NCI-H345 treated with DMSO at 0.1 percent for 48 hours (cell line): ENCODE results near the gene VAV2.

Experiments used
- DNase-seq: peaks from one replicate; lab custom pipeline; 2025; ENCODE audit not compliant: unreplicated experiment; lab: John Stamatoyannopoulos, UW

Gene VAV2

DNA sequence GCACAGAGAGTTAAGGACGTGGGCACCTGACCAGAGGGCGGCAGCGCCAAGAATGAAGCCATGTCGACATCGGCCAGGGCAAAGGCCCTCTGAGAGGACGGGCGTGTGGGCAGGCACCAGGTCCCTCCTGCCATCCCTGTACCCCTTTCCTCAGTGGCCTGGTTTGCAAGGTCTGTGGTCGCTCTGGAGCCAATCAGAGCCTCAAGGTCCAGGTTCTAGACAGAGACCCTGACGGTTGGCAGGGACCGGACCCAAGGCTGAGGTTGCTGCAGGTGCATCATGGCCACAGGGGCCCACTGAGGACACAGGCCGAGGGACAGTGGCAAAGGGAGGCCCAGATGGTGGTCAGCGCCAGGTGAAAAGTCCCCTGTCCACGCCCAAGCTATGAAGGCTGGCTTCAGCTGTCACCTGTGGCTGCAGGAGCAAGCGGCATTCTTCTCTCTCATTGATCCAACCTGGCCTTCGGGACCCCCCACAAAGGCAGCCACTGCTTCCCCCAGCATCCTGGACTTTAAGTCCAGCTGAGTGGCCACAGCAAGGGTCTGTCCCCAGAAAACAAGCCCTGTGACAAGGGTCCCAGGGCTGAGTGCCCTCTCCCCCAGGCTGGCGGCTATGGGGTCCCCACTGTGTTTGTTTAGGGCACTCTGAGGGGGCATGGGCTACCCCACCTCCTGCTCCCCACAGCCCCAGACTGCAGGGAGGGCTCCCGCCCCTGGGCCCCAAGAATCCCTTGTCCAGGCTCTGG is 48.9 kb downstream of the VAV2 start:
- DNase-seq = no peak

DNA sequence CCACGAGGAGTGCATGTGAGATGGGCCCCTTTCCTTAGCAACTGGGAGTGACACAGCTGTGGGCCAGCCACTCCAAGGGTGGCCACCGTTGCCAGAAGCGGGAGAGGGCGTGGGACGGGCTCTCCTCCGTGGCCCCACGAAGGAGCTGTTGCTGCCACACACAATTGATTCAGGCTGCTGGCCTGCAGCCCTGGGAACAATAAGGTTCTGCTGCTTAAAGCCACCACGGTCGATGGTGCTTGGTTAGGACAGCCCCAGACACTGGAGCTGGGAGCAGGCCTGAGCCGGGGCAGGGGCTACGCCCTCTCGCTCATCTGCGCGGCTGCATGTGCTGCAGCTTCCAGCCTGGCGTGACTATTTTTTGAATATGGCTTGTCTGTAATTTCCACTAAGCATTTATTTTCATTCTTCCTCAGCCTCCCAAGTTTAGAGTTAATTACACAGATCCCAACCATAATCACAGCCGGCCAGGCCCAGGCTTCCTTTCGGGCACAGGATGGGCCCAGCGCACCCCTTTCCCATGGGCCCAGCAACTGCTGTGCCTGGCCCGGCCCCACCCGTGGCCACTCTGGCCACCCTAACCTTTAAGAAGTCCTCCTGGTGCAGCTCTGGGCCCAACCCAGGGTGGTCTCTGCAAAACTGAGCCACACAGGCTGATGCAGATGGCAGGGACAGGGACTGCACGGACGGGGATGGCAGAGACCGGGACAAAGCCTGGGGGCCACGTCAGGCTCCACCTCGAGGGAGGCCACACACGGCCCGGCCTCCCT is 49.7 kb downstream of the VAV2 start:
- no peak for DNase-seq

DNA sequence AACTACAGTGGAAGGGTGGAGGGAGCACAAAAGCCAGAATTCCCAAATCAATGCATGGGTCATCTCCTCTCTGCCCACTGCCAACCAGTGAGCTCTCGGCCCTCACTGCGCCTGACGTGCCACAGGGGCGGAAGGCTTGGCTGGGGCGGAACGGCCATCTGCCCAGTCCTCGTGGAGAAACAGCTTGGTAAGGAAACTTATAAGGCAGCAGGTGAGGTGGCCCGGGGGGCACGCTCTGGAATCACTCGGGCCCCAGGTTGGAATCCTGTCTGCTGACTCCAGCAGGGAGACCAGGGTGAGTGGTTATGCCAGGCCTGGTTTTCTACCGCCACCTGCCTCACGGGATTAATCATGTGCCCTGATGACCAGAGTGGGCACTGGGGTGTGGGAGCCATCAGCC is 52.3 kb downstream of the VAV2 start:
- DNase-seq = no peak

DNA sequence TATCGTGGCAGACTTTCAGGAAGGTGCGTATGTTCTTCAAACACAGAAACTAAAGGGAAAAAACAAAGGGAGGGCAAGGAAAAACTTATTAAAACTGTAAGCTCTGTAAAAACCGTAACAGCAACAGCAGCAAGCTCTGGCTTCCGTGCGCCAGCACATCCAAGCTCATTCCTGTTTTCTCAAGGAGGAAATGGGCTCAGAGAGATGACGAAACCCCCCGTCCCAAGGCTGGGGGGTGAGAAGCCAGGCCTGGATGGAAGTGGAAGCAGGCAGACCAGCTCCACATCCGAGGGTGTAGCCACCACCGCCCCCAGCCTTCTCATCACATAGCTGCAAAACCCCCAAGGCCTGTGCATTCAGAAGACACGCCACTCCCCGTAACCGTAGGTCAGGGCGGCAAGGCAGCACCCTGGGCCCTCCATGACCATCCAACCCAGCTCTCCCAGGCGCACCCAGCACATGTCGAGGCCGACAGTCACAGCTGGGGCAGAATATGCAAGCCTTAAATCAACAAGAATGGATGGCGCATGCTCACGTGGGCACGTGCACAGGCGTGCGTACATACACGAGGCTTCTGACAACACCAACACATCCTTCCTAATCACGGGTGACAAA is 52.8 kb downstream of the VAV2 start:
- no peak for DNase-seq

DNA sequence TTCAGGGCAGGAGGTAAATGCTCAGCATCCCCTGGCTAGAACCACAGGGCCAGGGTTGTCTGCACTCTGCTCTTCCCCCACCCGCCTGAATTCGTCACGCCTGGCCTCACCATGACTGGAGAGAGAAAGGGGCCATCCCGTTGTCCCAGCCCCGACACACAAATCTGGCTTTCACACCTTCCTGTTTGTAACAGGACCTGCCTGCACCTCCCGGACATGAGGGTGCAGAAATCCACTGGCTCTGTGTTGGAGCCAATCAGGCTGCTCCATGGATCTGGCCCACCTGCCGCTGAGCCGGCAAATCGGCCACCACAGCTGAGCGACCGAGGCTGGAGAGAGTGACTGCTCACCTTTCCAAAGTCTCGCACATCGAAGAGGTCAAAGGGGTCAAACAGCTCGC is 53.4 kb downstream of the VAV2 start:
- DNase-seq = no peak

DNA sequence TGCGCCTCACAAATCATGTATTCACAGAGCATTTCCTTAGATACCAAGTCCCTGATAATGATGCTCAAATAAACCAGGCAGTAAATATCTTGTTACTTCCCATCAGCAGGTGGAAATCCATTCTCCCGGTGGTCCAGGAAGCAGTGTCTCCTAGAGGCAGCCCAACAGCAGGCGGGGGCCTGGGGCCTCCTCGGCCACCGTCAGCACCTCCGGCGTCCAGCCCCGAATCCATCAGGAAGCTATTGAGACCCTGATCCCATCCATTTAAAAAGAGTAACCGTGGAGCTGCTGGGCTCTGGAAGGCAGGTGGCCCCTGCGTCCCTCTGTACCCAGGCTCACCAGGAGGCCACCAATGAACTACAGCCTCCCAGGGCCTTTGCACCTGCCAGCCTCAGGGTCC is 54.0 kb downstream of the VAV2 start:
- no peak for DNase-seq

DNA sequence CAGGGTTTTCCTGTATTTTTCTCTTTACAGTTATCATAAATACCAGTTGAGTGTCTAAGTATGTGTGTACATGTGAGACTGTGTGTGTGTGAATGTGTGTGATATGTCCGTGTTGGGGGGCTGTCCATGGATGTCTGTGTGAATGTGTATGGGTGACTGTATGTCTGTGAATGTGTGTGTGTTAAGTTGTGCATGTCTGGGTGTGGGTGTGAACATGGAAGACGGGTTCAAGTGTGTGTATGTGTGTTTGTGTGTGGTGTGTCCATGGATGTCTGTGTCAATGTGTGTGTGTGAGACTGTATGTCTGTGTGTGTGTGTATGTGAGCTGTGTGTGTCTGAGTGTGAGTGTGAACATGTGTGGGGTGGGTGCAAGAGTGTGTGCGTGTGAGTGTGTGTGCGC is 55.0 kb downstream of the VAV2 start:
- DNase-seq = no peak

DNA sequence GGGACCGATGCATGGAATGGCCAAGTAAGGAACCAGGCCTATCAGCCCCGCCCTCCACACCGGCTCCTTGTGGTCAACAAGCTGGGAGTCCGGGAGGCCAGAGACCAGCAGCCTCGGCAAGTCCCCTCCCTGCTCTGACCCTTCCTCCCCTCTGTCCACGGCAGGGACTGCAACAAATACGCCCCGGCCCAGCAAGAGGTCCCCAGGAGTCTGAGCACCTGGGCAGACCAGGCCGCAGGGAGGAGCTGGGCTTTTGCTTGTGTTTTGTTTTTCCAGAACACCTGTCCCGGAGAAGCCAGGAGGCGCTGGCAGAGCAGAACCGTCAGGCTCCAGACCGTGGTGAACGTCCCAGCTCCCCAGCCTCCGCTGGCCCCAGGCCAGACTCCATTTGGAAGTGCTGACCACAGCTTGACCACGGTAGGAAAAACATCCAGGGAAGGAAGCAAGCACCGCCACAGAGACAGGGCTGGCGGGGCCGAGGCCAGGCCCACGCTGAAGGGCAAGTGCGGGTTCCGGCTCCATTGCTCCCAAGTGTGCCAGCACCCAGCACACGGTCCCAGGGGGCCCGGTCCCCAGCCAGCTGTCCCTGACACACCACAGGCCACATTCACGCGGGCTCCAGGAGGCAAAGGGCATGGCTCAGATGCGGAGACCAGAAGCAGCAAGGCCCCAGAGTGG is 56.7 kb downstream of the VAV2 start:
- no peak for DNase-seq

DNA sequence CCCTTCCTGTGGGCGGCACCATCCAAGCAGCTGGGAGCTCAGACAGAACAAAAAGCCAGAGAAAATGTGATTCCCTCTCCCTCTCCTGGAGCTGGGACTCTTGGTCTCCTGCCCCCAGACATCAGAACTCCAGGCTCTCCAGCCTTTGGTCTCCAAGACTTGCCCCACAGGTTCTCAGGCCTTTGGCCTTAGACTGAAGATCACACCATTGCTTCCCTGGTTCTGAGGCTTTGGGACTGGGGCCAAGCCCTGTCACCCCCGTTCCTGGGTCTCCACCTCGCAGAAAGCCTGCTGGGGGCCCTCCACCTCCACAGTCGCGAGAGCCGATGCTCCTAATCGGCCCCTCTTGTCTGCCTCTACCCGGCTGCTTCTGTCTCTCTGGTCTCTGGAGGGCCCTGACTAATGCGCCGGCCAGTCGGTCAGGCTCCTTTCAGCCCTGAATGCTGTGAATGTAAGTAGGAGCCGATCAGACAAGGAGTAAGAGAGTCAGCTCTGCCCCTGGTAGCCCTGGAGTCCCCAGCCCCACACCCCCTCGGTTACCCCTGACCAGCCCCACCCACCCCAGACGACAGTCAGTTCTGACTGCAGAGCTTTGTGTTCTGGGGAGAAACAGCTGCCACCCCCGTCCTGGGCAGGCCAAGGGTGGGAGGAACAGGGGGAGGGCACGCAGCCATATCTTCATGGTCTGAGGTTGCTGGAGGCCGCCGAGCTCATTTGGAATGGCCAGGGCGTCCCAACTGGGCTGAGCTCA is 57.5 kb downstream of the VAV2 start:
- DNase-seq = no peak

DNA sequence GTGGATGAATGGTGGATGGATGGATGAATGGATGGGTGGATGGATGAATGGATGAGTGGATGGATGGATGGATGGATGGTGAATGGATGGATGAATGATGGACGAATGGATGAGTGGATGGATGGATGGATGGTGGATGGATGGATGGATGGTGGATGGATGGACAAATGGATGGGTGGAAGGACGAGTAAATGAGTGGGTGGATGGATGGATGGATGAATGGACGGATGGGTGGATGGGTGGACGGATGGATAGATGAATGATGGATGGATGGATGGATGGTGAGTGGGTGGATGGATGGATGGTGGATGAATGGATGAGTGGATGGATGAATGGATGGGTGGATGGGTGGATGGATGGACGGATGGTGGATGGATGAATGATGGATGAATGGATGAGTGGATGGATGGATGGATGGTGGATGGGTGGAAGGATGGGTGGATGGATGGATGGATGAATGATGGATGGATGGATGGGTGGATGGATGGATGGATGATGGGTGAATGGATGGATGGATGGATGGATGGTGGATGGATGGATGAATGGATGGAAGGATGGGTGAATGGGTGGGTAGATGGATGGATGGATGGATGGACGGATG is 58.6 kb downstream of the VAV2 start:
- DNase-seq = no peak

DNA sequence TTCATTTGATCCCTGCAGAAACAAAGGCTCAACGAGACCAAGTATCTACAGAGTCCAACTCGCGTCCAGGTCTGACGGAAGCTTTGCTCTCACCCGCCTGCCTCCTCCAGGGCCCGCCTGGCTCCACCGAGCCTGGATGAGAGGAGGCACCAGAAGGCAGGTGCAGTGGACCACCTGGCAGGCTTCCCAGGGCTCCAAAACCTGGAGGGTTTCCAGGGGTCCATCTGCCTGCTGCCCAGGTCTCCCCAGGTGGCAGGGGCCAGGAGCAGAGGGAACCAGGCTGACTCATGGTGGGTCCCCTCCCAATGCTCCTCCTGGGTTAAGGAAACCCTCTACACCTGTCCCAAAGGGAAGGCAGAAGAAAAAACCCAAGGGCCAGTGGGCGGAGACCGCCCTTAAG is 59.5 kb downstream of the VAV2 start:
- peak; percentile 67 for DNase-seq

DNA sequence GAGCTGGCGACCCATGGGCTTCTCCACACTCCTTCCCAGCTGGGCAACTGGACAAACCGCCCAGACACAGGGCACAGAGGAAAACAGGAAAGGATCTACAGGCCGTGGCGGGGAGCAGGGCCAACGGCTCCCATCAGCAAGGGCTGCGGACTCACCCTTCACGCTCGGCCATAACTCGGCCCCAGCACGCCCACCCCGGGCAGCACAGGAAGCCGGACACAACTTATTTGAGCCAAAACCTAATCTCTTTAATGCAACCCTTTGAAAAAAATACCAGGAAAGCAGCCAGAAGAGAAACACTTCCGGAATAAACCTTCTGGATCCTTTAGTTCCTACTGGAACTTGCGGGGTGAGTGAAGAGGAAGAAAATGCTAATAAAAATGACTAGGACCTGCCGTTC is 59.9 kb downstream of the VAV2 start:
- DNase-seq = no peak

DNA sequence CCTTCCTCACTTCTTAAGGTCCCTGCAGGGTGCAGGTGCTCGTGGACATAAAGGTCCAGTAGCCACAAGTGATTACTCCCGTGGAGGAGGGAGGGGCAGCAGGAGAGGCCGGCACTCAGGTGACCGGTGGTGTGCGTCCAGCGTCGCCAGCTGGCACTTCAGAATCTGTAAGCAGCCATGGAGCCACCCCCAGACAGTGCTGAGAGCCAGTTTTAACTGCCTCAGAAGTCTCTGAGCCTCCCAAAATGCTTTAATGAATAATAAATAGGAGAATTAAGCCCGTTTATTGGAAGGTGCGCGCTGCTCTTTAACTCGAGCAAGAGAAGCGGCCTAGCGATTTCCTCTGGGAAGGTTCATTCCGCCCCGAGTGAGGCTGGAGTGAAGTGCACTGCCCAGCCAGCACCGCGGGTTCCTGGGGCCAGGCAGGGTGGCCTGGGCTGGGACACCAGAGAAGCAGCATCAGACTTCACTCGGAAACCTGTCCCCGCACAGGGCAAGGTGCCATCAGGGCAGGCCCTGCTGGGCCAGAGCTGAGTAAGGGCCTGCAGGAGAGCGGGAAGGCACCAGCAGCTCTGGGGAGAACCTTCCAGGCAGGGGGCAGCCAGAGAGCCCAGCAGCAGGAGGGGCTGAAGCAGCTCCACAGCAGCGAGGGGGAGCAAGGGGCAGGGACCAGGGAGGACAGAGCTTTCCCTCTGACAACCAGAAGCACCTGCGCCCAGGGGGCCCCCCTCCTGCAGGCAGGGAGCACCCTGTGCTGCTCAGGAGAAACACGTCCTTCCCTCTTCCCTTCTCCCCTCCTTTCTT is 61.2 kb downstream of the VAV2 start:
- DNase-seq = no peak

DNA sequence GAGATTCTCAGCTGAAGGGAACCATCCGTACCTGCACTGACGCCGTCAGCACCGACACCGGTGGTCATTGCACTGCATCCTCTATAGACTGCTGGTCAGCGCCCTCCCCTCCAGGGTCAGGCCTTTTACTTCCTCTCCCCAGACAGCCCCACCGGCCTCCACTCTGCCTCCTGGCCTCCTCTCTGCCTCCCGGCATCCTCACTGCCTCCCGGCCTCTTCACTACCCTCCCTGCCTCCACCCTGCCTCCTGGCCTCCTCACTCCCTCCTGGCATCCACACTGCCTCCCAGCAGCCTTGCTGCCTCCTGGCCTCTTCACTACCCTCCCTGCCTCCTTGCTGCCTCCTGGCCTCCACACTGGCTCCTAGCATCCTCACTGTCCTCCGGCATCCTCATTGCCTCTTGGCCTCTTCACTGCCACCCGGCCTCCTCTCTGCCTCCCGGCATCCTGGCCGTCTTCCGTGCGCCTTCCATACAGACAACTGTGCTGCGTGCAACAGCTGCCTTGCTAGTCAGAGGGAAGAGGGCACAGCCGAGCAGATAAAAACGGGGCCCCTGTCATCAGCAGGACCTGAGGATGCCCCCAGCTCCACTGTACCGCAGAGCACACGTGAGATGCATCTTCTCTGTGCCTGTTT is 62.0 kb downstream of the VAV2 start:
- no peak for DNase-seq

DNA sequence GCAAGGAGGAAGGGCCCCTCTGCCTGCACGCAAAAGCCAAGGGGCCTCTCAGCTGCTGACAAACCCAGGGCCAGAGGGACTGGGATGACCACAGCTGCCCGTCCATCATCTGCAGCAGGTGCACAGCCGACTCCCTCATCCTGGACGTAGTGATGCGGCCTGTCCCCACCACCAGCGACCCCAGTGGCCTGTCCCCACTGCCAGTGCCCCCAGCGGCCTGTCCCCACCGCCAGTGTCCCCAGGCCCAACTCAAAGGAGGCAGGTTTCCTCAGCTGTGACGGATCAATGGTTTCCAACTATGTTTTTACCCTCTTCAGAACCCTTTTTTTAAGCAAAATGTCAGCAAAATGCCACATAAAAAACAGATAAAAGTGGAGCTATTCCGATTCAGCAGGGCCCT is 62.5 kb downstream of the VAV2 start:
- no peak for DNase-seq

DNA sequence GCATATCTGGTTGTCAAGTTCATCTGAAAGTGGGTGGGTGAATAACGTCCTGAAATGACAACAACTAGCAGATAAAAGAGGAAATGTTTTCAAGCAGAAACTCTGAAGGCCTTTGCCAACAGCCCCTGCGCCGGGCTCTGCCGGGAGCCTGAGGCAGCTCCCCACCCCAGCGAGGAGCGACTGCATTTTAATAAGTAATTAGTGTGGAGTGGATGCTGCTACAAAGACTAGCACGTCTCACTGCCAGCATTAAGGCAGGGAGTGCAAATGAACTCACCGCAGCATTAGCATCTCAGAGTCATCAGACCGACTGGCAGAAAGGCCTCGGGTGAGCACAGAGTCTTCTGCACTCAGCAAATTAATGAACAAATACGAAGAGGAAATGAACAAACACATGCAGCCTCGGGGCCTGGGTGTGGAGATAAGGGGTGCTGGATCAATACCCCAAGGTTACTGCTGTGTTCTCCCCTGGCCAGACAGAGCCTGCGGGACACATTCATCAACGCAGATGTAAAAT is 63.8 kb downstream of the VAV2 start:
- DNase-seq = no peak

DNA sequence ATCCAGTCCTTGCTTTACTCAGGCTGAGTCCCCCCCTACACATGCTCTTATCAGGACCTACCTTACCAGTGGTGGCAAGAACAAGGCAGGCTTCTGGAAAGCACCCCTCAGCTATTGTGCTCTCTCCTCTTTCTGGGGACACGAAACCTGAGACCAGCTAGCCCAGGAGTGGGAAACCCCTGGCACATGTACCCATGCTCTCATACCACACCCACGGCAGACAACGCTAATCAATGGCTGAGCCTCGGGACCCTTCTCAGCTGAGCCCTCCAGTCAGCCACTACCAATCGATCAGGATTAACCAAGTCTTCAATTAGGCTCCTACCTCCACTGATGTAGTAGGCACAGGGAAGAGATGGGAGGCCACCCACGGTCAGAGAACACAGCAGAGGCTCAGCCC is 65.1 kb downstream of the VAV2 start:
- DNase-seq = no peak

DNA sequence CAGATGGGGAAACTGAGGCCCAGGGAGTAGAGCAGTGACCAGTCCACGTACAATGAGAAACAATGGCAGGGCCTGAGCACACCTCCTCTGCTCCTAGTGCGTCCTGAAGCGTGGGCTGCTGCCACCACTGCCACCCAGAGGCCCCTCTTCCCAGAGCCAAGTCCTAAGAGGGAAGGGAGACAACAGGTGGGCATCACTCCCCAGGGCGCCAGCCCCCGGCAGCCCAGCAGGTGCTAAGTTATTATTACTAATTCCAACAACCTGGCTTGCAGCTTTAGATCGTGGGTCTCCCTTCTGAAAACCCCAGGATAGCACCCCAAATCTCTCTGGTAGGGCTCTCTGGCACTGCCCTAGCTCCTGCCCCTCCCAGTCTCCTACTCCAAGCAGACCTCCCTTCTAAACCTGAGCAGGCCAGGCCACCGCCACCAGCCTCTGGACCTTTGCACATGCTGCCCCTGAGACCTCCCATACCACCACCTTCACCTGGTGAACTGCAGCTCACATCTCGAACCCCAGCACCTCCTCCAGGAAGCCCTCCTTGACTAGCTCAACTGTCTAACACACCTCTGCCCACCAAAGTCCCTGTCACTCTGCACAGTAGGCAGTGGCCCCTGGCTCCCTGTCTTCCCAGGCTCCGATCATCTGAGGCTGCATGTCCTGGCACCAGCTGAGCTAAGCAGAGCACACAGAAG is 65.8 kb downstream of the VAV2 start:
- DNase-seq = no peak

DNA sequence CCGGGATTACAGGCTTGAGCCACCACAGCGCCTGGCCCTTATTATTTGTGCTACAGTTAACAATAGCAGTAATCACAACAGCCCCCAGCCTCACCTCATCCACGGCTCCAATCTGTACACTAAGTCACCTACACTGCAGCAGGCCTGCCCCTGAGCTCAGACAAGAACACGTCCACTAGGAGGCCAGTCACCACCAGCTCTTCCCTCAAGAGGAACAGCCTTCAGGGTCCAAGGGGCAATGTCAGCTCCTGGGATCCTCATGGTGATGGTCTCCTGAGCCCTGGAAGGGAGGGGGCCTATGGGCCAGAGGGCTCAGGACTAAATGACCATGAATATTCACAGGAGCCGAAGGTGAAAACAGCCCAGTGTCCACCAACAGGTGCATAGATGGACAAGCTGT is 67.7 kb downstream of the VAV2 start:
- no peak for DNase-seq
